ENCODE results near the gene PCBP3. TPM values are rescaled to one million over a fixed set of nuclear protein-coding genes. Genes with fewer than 3 reads are reported as not detected.

PCBP3 gene
- total and polyA plus RNA-seq, 2 donors (not counting 3 experiments of a cell fraction or from before 2014, with no cell fraction given) = 0.06 to 1.1 TPM

GRCh38 chr21:45899317-45900033 lies 255.9 kb downstream of the PCBP3 start:
- Histone ChIP-seq H3K9me1 (replicated peaks; ENCODE audit: control insufficient read depth, extremely low read depth, insufficient read depth, low read length) (no peaks in the 10 kb centered on the region), H4K20me1 (replicated peaks; ENCODE audit: control insufficient read depth, extremely low read depth, insufficient read depth, low read length) (no peaks in the 10 kb centered on the region), H3K79me2 (ENCODE audit: control insufficient read depth, insufficient read depth, low read length) (no peaks in the 10 kb centered on the region), H3K27me3 (ENCODE audit: control insufficient read depth in 2 of 2, insufficient read depth in 2 of 2, low read length in 2 of 2) (no peaks in the 10 kb centered on the region), H3K9ac (replicated peaks; ENCODE audit: extremely low read depth, insufficient read depth, low read length) (no peak overlapping the region), H3K4me1 (ENCODE audit: control insufficient read depth, extremely low read depth, insufficient read depth, low read length) (no peaks in the 10 kb centered on the region), H3K4me3 (replicated peaks in 1 of 3; ENCODE audit: insufficient read depth in 1 of 3, low read depth in 1 of 3, low read length in 3 of 3) (no peak overlapping the region), H3K9me3 (replicated peaks; ENCODE audit: control insufficient read depth, insufficient read depth, low read length) (no peaks in the 10 kb centered on the region), H3K4me2 (ENCODE audit: insufficient read depth, low read length) (no peak overlapping the region), H3K36me3 (ENCODE audit: control insufficient read depth in 2 of 2, extremely low read depth in 1 of 2, insufficient read depth in 2 of 2, low read length in 2 of 2) (no peaks in the 10 kb centered on the region), H3K27ac (ENCODE audit: insufficient read depth, low read depth, low read length) (no peak overlapping the region), H2AFZ (ENCODE audit: low read depth, low read length) (no peak overlapping the region)
- DNase-seq (ENCODE audit: low read depth, low spot score) (no peak), FAIRE-seq (no peak)
- no peak for TF ChIP-seq MYC (IDR thresholded peaks at IDR 0.05; ENCODE audit: low read depth, low read length)
- no peak for TF ChIP-seq CTCF (IDR thresholded peaks at IDR 0.05; ENCODE audit: extremely low read depth in 1 of 2, insufficient read depth in 1 of 2, low read depth in 1 of 2, low read length in 2 of 2)
- no peak for TF ChIP-seq JUN (IDR thresholded peaks at IDR 0.05; ENCODE audit: borderline replicate concordance, insufficient read depth, insufficient read length, low read depth)
- no peak for TF ChIP-seq POLR2AphosphoS5 (IDR thresholded peaks at IDR 0.05; ENCODE audit: insufficient read depth, low read depth, low read length)
- TF ChIP-seq POLR2A (IDR thresholded peaks at IDR 0.05; ENCODE audit: low read depth, low read length) = no peak
- TF ChIP-seq EZH2 (IDR thresholded peaks at IDR 0.05; ENCODE audit: borderline replicate concordance, low read depth, low read length, severe bottlenecking) = no peak
- no peak for TF ChIP-seq FOS (IDR thresholded peaks at IDR 0.05; ENCODE audit: borderline replicate concordance, insufficient read depth, low read length)
- TF ChIP-seq GATA2 (IDR thresholded peaks at IDR 0.05; ENCODE audit: insufficient read depth, insufficient read length, low read depth, low read length) = no peak
- POLR2A ChIA-PET = no interaction called here
- dilution Hi-C loops (cut with MboI; ENCODE audit: extremely low pct_ligation_motif_present, low sequenced_read_pairs) (no loop called here), intact Hi-C loops (cut with micrococcal nuclease) (no loop called here)
- no TSS peak for BruUV-seq (replicated peaks)
- CTCF ChIA-PET = no interaction called here

All from endothelial cell of umbilical vein (primary cell).